Measurements from ENCODE around the gene OSBPL2. TPM values are rescaled to one million over a fixed set of nuclear protein-coding genes. Genes with fewer than 3 reads are reported as not detected.

The OSBPL2 gene
- total RNA-seq, 1 experiment from 2014 or later, result 24.0 TPM

- in situ Hi-C loops (cut with HindIII; ENCODE audit: low pct_unique_long_range_greater_than_20kb, low sequenced_read_pairs), result no loop called here
- no peak for DNase-seq (ENCODE audit: low read depth, low spot score)
Measured at GRCh38 chr20:62307226-62308101, 69.1 kb downstream of the OSBPL2 start.

GRCh38 chr20:62308102-62308822 lies 69.9 kb downstream of the OSBPL2 start:
- DNase-seq (ENCODE audit: low read depth, low spot score), result no peak

GRCh38 chr20:62309198-62309944 lies 71.0 kb downstream of the OSBPL2 start:
- DNase-seq (ENCODE audit: low read depth, low spot score), result no peak
- in situ Hi-C loops (cut with HindIII; ENCODE audit: low pct_unique_long_range_greater_than_20kb, low sequenced_read_pairs), result no loop called here

More at GRCh38 chr20:62308102-62308822, 69.9 kb downstream of the OSBPL2 start:
- in situ Hi-C loops (cut with HindIII; ENCODE audit: low pct_unique_long_range_greater_than_20kb, low sequenced_read_pairs), result no loop called here

- no peak for DNase-seq (ENCODE audit: low read depth, low spot score)
- in situ Hi-C loops (cut with HindIII; ENCODE audit: low pct_unique_long_range_greater_than_20kb, low sequenced_read_pairs), result no loop called here
Measured at GRCh38 chr20:62309947-62310756, 71.8 kb downstream of the OSBPL2 start.

- in situ Hi-C loops (cut with HindIII; ENCODE audit: low pct_unique_long_range_greater_than_20kb, low sequenced_read_pairs), result no loop called here
- DNase-seq (ENCODE audit: low read depth, low spot score), result no peak
Measured at GRCh38 chr20:62310757-62311121, 72.4 kb downstream of the OSBPL2 start.

- in situ Hi-C loops (cut with HindIII; ENCODE audit: low pct_unique_long_range_greater_than_20kb, low sequenced_read_pairs), result no loop called here
- no peak for DNase-seq (ENCODE audit: low read depth, low spot score)
Measured at GRCh38 chr20:62311150-62311549, 72.8 kb downstream of the OSBPL2 start.

GRCh38 chr20:62311832-62312661 lies 73.7 kb downstream of the OSBPL2 start:
- no peak for DNase-seq (ENCODE audit: low read depth, low spot score)
- in situ Hi-C loops (cut with HindIII; ENCODE audit: low pct_unique_long_range_greater_than_20kb, low sequenced_read_pairs), result no loop called here

- DNase-seq (ENCODE audit: low read depth, low spot score), result no peak
- in situ Hi-C loops (cut with HindIII; ENCODE audit: low pct_unique_long_range_greater_than_20kb, low sequenced_read_pairs), result no loop called here
Measured at GRCh38 chr20:62312662-62312977, 74.3 kb downstream of the OSBPL2 start.

GRCh38 chr20:62313021-62313420 lies 74.7 kb downstream of the OSBPL2 start:
- DNase-seq (ENCODE audit: low read depth, low spot score), result no peak
- in situ Hi-C loops (cut with HindIII; ENCODE audit: low pct_unique_long_range_greater_than_20kb, low sequenced_read_pairs), result no loop called here

- in situ Hi-C loops (cut with HindIII; ENCODE audit: low pct_unique_long_range_greater_than_20kb, low sequenced_read_pairs), result no loop called here
- no peak for DNase-seq (ENCODE audit: low read depth, low spot score)
Measured at GRCh38 chr20:62313460-62314338, 75.4 kb downstream of the OSBPL2 start.

- no peak for DNase-seq (ENCODE audit: low read depth, low spot score)
- in situ Hi-C loops (cut with HindIII; ENCODE audit: low pct_unique_long_range_greater_than_20kb, low sequenced_read_pairs), result no loop called here
Measured at GRCh38 chr20:62314339-62314638, 76.0 kb downstream of the OSBPL2 start.

GRCh38 chr20:62314711-62315302 lies 76.5 kb downstream of the OSBPL2 start:
- in situ Hi-C loops (cut with HindIII; ENCODE audit: low pct_unique_long_range_greater_than_20kb, low sequenced_read_pairs), result no loop called here
- no peak for DNase-seq (ENCODE audit: low read depth, low spot score)

GRCh38 chr20:62315773-62316172 lies 77.5 kb downstream of the OSBPL2 start:
- in situ Hi-C loops (cut with HindIII; ENCODE audit: low pct_unique_long_range_greater_than_20kb, low sequenced_read_pairs), result no loop called here
- no peak for DNase-seq (ENCODE audit: low read depth, low spot score)

GRCh38 chr20:62316331-62317166 lies 78.2 kb downstream of the OSBPL2 start:
- in situ Hi-C loops (cut with HindIII; ENCODE audit: low pct_unique_long_range_greater_than_20kb, low sequenced_read_pairs), result no loop called here
- DNase-seq (ENCODE audit: low read depth, low spot score), result no peak

- no peak for DNase-seq (ENCODE audit: low read depth, low spot score)
- in situ Hi-C loops (cut with HindIII; ENCODE audit: low pct_unique_long_range_greater_than_20kb, low sequenced_read_pairs), result no loop called here
Measured at GRCh38 chr20:62317167-62317655, 78.9 kb downstream of the OSBPL2 start.
